WERI-Rb-1 (cell line): ENCODE results near the gene TSPAN31.

Experiments
- DNase-seq: peaks from one replicate; pipeline ENCODE4 v3.0.0-alpha.2; 2020
- H3K27ac ChIP-seq: fragments of 250-450 bp; sonication (Bioruptor Pico); 2 replicates; pipeline ENCODE4 v1.5.1; 2020; ENCODE audit warnings: mild to moderate bottlenecking, moderate library complexity
- H3K27me3 ChIP-seq: fragments of 250-450 bp; sonication (Bioruptor Pico); 2 replicates; pipeline ENCODE4 v1.5.1; 2021; ENCODE audit warnings: mild to moderate bottlenecking, low read depth, moderate library complexity; ENCODE audit not compliant: insufficient read depth, severe bottlenecking
- H3K36me3 ChIP-seq: fragments of 250-450 bp; sonication (Bioruptor Pico); 2 replicates; pipeline ENCODE4 v1.5.1; 2020; ENCODE audit warnings: mild to moderate bottlenecking, moderate library complexity
- H3K4me3 ChIP-seq: 2 replicates; pipeline ENCODE4 v1.5.1; 2011; ENCODE audit warnings: low read depth, mild to moderate bottlenecking, control low read depth, low read length
- H3K9me3 ChIP-seq: fragments of 250-450 bp; sonication (Bioruptor Pico); 2 replicates; pipeline ENCODE4 v1.5.1; 2021; ENCODE audit warnings: mild to moderate bottlenecking, moderate library complexity; ENCODE audit not compliant: severe bottlenecking
- TF ChIP-seq, protein P1 (sequence below): IDR thresholded peaks from 2 replicates; pipeline ENCODE4 v1.5.1; 2011; ENCODE audit warnings: low read depth, mild to moderate bottlenecking, control low read depth, inconsistent platforms, low read length

Gene TSPAN31

DNA sequence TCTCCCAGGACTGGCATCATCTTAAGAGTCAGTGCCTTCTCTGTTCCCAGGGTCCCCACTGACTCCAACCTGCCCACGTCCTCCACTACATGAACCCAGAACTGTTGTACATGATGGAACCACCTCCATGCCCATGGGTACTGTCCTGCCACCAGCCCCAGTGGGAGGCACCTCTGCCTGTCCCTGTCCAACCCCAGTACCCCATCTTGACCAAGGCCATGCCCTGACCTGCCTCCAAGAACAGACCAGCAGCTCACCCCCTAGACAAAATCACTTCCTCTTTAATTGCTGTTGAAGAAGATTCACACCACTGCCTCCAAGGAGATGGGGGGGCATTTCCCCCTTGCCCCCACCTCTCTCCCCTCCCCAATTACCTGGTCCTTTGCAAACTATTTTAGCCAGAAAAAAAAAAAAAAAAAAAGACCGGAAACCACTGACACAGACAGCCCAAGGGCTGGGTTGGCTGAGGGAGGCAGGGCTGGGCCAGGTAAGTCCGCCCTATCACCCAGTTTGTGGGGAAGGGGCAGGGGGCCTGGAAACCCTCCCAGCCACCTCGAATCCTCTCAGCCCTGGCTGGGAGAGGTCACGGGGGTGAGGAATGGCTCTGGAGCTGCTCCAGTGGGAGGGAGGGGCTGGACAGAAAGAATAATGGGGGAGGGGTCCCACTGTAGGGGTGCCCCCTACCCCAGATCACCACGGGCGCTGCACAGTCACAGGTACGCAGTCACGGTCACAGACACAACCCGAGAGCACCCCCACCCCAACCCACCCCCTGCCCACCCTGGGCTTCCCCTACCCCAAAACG lies 19.7 kb upstream of the TSPAN31 start:
- Histone ChIP-seq H3K4me3 (no peak overlapping the region), H3K27me3 (no peaks in the 10 kb centered on the region), H3K27ac (no peak overlapping the region), H3K36me3 (peaks cover 17% of the 10 kb centered on the region), H3K9me3 (no peaks in the 10 kb centered on the region)
- no peak for DNase-seq
- TF ChIP-seq, protein P1, sequence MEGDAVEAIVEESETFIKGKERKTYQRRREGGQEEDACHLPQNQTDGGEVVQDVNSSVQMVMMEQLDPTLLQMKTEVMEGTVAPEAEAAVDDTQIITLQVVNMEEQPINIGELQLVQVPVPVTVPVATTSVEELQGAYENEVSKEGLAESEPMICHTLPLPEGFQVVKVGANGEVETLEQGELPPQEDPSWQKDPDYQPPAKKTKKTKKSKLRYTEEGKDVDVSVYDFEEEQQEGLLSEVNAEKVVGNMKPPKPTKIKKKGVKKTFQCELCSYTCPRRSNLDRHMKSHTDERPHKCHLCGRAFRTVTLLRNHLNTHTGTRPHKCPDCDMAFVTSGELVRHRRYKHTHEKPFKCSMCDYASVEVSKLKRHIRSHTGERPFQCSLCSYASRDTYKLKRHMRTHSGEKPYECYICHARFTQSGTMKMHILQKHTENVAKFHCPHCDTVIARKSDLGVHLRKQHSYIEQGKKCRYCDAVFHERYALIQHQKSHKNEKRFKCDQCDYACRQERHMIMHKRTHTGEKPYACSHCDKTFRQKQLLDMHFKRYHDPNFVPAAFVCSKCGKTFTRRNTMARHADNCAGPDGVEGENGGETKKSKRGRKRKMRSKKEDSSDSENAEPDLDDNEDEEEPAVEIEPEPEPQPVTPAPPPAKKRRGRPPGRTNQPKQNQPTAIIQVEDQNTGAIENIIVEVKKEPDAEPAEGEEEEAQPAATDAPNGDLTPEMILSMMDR = no peak

DNA sequence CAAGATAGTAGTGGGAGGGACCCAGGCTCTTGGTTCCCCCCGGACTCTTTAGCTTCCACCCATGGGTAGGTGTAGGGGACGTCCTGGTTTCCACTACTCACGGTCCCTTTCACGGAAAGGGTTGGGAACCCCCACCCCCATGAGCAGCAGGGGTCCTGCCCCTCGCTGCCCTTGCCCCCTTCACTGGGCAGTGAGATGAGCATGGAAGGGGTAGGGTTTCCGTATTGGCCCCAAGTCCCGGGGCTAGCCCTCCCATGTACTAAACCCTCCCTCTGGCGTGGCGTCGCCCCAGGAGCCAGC lies 19.0 kb upstream of the TSPAN31 start:
- Histone ChIP-seq H3K27me3 (no peaks in the 10 kb centered on the region), H3K36me3 (peaks cover 13% of the 10 kb centered on the region), H3K4me3 (peak overlapping the region; percentile 52), H3K9me3 (no peaks in the 10 kb centered on the region), H3K27ac (peak overlapping the region; percentile 76)
- no peak for DNase-seq
- TF ChIP-seq, protein P1 = no peak

DNA sequence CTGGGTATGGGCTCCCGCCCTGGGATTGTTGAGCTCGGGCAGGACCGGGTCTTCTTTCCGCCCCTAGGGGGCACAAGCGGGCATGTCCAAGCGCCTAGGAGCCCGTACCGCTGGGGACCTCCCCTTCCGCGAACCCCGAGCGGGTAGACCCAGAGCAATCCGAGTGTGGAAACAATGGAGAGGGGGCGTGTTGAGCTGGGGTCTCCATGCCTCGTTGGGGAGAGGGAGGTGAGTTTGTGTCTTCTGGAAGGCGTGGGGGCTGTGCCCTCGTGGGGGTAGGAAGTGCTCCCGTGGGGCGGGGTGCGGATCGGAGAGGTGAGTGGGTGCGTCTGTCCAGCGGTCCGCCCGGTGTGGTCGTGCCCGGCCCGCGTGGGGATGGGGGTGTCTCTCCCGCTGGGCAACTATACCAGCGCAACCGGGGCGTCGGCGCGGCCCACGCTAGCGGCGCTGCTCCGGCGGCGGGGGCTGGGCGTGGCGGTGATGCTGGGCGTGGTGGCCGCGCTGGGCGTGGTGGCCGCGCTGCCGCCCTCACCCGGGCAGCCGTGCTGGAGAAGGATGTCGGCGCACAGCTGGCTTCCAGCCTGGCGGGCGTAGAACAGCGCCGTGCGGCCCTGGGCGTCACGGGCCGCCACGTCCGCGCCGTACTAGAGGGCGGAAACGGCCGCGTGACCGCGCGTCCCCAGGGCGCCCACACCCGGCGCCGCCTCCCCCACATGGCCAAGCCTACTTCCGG lies 18.5 kb upstream of the TSPAN31 start:
- DNase-seq = peak; percentile 93
- H3K27ac ChIP-seq = peak overlapping the region; percentile 76
- H3K9me3 ChIP-seq = no peaks in the 10 kb centered on the region
- H3K4me3 ChIP-seq = peak overlapping the region; percentile 52
- peaks cover 13% of the 10 kb centered on the region for H3K36me3 ChIP-seq
- TF ChIP-seq, protein P1 = peak; percentile 94
- no peaks in the 10 kb centered on the region for H3K27me3 ChIP-seq

DNA sequence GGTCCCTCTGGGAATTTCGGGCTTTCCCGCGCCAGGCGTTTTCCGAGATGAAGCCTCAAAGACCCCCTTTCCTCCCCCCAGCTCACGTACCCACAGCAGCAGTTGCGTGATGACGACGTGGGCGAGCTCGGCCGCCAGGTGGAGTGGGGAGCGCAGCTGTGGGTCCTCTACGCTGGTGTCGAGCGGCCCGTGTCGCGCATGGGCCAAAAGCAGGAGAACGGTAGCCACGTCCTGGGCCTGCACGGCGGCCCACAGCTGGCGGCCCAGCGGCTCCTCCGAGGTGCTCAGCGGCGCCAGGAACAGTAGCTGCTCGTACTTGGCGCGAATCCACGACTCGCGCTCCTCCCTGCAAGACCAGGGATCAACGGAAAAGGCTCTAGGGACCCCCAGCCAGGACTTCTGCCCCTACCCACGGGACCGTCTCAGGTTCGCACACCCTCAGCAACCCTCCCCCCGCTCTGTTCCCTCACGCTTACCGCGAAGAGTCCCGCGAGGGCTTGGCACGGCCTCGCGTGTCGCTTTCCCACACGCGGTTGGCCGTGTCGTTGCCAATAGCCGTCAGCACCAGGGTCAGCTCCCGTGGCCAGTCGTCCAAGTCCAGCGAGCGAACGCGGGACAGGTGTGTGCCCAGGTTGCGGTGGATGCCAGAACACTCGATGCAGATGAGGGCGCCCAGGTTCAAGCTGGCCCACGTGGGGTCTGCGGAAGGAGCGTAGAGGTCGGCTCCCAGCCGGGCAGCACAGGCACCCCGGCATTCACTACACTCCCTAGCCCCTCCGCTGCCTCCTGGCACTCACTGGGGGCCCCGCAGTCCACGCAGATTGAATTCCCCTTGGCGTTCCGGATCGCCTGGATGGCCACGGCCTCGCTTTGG lies 17.7 kb upstream of the TSPAN31 start:
- Histone ChIP-seq H3K4me3 (peak overlapping the region; percentile 52), H3K27me3 (no peaks in the 10 kb centered on the region), H3K9me3 (no peaks in the 10 kb centered on the region), H3K36me3 (peaks cover 8% of the 10 kb centered on the region), H3K27ac (peak overlapping the region; percentile 76)
- peak; percentile 52 for DNase-seq
- TF ChIP-seq, protein P1 = peak; percentile 51

DNA sequence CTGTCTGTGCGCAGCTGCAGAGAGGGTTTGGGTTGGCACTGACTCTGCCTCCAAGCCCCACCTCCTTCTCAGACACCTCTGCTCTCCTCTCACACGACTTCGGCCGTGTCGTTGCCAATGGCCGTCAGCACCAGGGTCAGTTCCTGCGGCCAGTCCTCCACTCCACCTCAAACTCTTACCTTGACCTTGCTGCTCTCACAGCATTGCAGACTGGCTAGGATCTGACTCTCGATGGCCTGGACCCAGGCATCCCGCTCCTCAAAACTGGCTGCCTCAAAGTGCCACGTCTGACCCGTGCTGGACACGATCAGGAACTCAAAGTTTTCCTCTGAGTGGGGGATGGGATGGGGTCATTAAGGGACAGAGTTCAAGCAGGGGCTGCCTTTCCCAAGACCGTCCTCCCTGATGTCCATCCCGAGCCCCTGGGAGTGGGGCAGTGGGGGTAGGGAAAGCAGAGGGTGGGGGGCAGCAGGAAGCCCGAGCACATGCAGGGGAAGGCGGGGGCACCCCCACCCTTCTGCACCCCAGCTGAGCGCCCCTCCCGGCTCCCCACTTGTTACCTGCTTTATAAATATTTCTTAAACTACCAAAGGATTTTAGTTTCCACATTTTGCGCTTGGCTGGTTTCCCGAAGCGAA lies 17.0 kb upstream of the TSPAN31 start:
- DNase-seq = no peak
- TF ChIP-seq, protein P1 = no peak
- no peaks in the 10 kb centered on the region for H3K27me3 ChIP-seq
- H3K4me3 ChIP-seq = no peak overlapping the region
- H3K27ac ChIP-seq = no peak overlapping the region
- no peaks in the 10 kb centered on the region for H3K9me3 ChIP-seq
- peaks cover 8% of the 10 kb centered on the region for H3K36me3 ChIP-seq
